NOMO-1 treated with dmso at 0.1 percent for 144 hours (cell line): ENCODE data around the gene ADRA2C.

Experiments used
- DNase-seq: peaks from one replicate; lab custom pipeline; 2025; ENCODE audit not compliant: unreplicated experiment; lab: John Stamatoyannopoulos, UW

The ADRA2C gene

GRCh38 chr4:3732076-3733028, 33.8 kb upstream of the ADRA2C start:
- DNase-seq, result no peak

DNA sequence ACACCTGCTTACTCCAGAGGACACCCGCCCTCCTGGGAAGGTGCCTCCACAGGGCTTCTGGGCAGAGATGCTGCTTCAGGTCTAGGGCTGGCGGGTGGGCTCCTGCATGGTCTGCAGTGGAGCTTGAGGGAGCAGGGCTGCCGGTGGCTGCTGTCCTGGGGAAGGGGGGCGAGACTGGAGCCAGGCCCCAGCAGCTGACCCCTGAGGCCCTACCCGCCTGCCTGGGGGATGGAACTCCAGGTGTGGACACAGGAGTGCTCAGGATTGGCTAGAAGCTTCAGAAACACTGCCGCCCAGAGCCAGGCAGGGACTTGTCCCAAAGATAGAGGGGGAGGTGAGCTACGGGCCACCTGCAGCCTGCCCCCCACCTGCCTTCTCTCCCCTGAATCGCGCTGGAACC, 33.0 kb upstream of the ADRA2C start:
- no peak for DNase-seq

DNA sequence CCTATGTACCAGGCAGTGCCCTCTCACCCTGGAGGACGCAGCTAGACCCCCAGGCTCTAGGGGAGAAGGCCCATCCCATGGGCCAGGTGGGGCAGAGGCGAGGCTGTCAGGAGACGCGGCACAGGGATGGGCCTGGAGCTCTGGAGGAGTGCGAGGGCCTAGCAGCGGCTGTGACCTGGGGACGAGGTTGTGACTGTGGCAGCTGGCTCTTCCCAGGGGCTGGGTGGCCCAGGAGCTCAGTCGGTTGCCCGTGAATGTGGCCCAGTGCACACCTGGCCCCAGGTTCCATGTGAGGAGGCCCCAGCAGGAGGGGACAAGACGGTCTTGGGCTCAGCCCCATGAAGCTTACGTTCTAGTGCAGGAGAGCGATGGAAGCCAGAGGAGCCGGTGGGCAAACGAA, 31.0 kb upstream of the ADRA2C start:
- DNase-seq, result no peak

DNA sequence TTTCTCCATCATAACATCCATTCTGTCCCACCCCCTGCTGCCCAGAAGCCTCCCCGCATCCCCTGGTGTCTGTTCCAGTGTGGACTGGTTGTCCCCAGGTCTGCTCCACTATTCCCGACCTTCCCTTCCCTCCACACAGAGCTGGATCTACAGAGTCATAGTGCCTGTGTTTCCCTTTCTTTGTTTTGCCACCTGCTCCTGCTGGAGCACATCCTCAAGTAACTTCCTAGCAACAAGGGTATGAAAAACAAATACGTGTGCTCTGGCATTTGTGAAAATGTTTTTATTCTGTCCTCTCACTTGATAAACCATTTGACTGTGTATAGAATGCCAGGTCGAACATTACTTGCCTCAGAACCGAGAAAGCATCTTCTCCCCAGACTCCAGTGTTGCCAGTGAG, 29.9 kb upstream of the ADRA2C start:
- no peak for DNase-seq

- DNase-seq, result no peak
These were observed 29.4 kb upstream of the ADRA2C start for GRCh38 chr4:3736806-3737205.

GRCh38 chr4:3739577-3739976, 26.6 kb upstream of the ADRA2C start:
- no peak for DNase-seq

- DNase-seq, result no peak
These were observed 25.9 kb upstream of the ADRA2C start for GRCh38 chr4:3740256-3740655.

GRCh38 chr4:3741217-3742011, 24.8 kb upstream of the ADRA2C start:
- no peak for DNase-seq

DNA sequence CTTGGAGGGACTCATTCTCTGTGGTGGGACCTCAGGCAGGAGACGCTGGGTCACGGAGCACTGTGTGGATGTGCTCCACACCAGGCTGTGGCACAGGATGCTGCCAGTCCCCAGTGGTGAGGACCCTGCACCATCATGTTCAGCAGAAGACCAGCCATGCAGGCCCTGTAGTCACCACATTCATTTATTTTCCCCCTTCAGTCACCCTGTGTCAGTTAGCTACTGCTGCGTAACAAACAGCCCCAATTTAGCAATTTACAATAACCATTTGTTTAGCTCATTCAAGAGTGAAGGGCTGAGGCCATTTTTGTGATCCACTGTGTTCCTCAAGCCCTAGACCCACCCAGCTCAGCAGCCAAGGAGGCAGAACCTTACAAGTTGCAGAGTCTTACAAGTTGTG, 23.6 kb upstream of the ADRA2C start:
- no peak for DNase-seq

DNA sequence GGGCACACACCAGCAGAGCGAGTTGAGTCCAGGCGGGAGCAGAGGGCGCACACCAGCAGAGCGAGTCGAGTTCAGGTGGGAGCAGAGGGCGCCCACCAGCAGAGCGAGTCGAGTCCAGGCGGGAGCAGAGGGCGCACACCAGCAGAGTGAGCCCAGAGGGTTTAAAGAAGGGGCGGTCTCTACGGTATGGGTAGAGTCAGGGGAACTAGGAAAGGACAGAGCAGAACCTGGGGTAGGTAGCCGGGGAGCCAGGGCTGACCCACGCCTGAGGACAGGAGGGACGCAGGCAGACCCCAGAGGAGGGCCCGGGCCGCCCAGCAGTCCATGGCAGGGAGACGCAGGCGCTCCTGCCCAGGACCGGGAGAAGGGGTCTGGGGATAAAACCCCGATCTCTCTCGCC, 22.0 kb upstream of the ADRA2C start:
- DNase-seq, result no peak

DNA sequence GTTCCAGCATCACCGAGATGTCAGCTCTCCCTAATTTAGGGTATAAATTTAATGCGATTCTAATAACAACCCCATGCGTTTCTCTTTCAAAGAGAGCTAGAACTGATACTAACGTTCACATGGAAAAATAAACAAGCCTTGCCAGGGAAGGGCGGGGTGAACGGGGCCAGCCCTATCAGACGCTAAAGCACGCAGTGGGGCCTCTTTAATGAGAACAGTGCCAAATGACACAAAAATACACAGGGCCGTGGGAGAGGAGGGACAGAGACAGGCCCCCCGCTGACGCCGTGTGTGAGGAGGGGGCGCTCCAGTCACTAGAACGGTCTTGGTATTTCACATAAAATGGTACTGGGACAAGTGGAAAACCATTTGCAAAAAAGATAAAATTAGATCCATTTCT, 21.3 kb upstream of the ADRA2C start:
- no peak for DNase-seq

- no peak for DNase-seq
These were observed 20.1 kb upstream of the ADRA2C start for GRCh38 chr4:3745886-3746656.

DNA sequence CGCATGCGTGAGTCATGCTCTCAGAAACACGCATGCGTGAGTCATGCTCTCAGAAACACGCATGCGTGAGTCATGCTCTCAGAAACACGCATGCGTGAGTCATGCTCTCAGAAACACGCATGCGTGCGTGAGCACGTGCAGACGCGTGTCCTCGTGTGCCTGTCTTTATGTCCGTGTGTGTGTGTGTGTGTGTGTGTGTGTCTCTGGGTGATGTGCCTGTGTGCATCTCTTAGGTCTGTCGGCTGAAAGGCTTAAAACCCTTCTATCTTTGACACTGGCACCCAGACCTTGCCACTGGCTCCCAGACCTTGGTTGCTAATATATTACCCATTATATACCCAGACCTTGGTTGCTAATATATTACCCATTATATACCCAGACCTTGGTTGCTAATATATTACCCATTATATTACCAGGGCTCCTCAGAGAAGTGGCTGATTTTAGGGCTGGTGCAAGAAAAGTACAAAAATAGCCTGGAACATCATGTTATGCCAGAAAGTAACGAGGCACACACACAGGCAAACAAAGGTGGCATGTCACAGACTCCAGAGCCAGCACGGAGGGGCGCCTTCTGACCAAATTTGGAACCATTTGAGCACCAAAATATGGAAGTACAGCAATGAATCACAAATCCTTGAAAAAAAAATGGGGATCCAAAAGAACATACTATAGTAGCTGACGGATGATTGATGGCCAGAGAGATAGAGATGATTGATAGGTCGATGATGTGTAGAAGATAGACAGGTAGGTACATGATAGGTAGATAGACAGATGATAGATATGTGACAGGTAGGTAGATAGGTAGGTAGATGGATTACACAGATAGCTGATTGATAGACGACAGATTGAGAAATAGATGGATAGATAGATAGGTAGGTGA, 19.2 kb upstream of the ADRA2C start:
- DNase-seq, result no peak

DNA sequence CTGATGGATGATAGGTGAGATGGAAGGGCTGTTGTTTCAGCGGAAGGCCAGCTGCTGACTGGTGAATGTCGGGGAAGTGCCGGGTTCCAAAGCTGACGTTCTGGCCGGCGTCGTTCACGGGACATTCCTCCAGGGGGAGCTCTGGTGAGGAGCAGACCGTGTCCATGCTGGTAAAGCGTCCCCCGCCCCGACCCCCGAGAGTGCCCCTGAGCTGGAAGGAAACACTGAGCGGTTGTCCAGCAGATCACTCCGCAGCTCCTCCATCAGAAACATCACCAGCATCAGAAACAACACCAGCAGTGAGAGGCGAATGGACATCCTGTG, 18.6 kb upstream of the ADRA2C start:
- DNase-seq, result no peak

DNA sequence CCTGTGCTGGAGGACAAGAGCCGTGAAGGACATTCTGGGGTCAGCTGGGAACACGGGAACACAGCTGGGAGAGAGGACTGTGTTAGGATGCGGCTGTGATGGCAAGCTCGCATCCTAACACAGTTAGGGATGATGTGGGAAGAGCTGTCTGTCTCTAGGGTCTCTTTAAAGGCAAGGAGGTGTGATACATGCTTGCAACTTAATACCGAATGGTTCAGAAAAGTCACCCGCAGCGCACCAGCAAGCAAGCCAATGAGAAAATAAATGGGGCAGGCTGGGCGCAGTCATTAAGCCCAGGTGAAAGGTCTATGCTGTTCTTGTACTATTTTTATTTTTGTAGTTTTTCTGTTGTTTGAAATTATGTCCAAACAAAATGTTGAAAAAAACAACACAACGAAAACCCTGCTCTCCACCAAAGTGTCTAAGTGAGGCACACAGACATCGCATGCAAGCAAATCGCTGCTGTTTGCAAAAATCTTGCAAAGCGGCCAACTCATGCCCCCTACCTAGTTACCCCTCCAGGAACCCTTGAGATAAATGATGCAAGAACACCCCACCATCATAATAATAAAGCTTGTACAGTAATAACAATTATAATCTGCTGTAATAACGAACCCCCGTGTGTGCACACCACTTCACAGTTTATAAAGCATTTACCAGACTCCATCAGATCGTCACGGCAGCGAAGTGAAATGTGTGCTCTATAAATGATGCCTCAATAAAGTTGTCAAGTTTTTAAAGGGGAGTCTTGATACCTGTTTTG, 17.9 kb upstream of the ADRA2C start:
- no peak for DNase-seq

DNA sequence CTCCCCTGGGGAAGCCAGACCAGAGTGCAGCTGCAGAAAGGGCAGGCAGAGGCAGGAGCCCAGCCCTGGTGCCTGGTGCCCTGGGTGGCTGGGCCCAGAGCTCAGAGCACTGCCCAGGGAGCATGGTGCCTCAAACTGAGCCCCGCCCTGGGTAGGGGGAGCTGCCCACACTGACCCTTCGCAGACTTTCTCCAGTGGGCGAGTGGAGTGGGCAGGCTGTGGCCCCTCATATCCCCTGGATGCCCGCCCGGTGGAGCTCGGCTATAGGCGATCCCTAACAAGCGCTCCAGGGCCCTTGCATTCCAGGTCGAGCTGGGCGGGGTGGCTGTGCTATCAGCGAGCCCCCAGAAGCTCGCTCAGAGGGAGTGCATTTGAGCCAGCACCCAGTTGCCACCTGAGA, 17.1 kb upstream of the ADRA2C start:
- DNase-seq, result no peak

GRCh38 chr4:3750334-3750733, 15.9 kb upstream of the ADRA2C start:
- DNase-seq, result no peak

GRCh38 chr4:3752022-3752421, 14.2 kb upstream of the ADRA2C start:
- DNase-seq, result no peak

- no peak for DNase-seq
These were observed 12.3 kb upstream of the ADRA2C start for GRCh38 chr4:3753726-3754412.
